Activated T-cell treated with anti-CD3 and anti-CD28 coated beads for 1 hour (primary cell): Measurements from ENCODE around the gene AKAP11.

Experiments used
- DNase-seq: peaks from one replicate; pipeline ENCODE4 v3.0.0-alpha.2; 2020; ENCODE audit warnings: low read depth

The AKAP11 gene

DNA sequence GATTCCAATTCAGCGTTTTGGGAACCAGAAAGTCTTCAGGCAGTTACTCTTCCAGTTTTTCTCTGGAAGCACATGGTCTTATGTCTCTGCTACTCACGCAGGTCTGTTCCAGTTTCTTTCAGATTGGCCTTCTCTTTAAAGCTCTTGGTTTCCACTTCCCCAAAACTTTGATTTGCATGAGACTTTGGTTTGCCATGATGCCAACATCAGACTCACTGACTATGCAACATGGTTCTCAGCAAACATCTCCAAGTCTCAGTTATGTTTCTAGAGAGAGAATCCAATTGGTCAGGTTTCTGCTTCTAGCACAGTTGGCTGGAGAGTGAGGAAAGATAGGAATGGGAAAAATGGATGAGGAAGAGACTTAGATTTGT is 3.1 kb downstream of the AKAP11 start:
- no peak for DNase-seq

DNA sequence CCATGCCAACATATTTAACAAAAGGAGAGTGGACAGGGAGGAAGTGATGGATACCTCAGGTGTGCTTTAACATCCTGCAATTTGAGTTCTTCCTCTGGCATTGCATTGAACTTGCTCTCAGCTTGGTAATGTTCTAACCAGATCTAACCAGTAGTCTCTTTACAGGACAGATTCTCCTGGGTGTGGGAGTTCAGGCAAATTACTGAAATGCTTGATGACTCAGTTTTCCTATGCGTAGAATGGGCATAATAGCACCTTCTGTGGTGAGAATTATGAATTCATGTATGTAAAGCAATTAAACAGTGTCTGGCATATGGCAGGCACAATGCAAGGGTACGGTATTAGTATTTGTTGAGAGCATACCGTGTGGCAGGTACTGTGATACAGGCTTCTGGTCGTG is 3.6 kb downstream of the AKAP11 start:
- no peak for DNase-seq

DNA sequence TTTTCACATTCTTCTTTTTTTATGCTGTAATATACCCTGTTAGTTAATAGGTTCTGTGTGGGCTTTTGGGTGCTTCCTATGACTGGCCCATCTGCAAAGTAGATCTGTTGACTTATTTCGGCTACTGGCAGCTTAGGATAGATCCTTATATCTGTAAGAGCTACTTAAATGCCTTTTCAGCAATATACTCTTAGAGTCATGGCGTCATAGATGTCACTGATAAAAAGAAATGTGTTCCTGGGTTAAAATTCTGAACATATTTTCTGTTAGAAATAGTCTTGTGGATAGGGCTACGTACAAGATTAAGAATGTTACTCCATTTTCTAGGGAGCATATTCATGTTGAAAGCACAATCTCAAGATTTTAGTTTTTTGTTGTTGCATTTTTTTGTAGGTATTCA is 4.7 kb downstream of the AKAP11 start:
- DNase-seq = no peak

DNA sequence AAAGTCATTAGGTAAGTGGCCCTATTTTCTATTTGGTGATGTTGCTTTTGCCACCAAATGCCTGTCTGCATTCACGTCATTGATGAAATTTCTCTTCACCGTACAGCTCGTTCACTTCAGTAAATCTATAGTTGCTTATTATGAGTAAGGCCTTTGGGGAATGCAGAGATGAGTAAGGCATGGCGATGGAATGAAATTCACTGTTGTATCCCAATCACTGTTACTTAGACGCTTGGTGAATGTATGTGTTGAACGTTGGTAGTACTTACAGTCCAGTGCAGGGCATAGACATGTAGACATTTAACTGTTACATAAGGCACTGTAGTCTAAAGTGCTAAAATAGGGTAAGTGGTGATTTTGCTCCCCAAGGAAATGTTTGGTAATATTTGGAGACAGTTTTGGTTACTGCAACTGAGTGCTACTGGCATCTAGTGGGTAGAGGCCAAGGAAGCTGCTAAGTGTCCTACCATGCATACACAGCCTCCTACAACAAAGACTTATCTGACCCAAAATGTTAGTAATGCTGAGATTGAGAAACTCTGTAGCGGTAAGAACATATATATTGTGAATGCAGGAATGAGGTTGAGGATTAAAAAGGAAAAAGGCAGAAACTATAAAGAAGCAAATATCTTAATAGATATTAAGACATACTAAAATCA is 5.8 kb downstream of the AKAP11 start:
- DNase-seq = no peak

DNA sequence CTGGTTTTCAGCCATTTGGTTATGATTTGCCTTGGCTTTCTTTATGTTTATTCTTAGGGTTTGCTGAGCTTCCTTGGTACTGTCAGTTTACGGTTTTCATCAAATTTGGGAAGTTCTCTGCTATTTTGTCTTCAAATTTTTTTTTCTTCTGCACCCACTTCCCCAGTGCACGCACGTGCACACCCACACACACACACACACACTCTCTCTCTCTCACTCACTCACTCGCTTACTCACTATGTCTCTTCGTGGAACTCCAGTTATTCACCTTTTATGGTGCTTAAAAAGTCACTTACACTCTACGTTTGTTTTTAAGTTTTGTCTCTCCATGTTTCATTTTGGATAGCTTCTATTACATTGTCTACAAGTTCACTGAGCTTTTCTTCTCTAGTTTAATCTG is 7.1 kb downstream of the AKAP11 start:
- no peak for DNase-seq

DNA sequence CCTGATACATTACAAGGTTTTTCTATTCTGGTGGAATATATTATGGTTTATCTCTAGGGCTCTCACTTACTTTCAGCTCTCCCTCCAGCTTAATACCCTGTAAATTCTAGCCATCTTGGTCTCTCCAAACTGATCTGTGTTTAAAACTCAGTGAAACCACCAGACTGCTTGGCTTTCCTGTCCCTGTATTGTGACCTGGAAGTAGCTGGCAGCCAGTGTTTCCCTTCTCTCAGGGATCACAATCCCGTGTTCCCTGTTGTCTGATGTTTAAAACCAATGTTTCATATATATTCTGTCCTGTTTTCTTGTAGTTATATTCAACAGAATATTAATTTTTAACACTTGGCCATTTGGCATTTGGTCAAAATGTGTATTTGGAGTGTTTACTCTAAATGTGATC is 8.0 kb downstream of the AKAP11 start:
- no peak for DNase-seq

DNA sequence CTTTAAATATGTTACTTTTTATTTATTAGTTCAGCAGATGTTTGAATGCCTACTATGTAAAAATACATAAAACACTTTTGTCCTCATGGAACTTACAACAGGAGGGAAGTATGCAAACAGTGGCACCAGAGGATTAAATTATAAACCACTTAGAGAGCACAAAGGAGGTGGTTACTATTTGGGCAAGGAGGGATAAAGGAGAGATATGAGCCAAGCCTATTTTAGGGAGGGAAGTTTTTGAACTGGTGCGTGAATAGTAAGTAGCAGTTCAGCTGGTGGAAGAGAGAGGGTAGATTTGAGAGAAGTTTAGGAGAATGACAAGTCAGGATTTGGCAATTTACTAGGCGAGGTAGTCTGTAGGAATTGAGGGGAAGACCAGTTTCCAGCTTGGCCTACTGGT is 8.6 kb downstream of the AKAP11 start:
- no peak for DNase-seq

DNA sequence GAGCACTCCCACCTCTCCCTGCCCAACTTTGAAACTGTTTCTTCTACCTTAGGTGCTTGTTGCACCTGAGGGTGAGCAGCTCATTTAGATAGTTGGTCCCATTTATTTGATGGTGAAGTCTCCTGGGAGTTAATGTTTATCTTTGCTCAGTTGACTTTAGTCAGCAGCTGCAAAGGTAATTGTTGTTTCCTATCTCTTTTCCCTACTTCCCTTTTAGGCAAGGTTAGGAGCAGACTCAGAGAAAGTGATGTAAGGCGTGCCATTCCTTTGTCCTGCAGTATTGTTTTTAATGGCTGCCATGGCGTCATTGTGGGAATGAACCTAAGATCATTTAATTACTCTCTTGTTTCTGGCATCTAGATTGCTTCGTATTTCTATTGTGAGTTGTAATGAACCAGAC is 11.6 kb downstream of the AKAP11 start:
- no peak for DNase-seq

DNA sequence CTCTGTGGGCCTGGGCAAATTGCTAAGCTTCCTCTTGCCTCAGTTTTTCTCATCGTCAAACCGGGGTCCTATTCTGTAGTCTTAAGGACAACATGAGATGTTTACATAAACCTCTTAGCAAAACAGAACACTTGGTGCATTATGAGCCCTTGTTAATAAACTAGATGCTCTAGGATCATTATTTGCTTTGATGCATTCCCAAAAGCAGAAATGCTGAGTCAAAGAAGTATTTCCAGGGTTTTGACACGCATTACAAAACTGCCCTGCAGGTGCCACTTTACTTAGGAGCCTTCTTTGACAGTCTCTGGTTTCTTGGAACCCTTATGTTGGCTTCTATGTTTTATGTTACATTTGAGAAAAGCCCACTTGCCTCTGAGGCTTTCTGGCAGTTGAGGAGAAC is 12.1 kb downstream of the AKAP11 start:
- no peak for DNase-seq

DNA sequence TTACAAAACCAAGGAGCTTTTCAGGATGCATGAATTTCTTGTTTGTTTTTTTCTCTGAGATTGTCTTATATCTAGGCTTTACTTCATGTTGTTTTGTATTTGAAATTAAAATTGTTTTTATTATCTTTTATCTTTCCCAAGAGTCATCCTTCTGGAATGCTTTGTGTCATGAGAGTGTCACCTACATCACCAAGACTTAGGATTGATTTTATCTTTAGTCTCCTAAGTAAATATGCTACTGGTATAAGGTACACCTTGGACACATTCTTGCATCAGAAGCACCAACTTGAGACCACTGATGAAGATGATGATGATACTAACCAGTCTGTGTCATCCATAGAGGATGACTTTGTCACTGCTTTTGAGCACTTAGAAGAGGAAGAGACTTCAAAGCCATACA is 26.4 kb downstream of the AKAP11 start:
- DNase-seq = no peak

DNA sequence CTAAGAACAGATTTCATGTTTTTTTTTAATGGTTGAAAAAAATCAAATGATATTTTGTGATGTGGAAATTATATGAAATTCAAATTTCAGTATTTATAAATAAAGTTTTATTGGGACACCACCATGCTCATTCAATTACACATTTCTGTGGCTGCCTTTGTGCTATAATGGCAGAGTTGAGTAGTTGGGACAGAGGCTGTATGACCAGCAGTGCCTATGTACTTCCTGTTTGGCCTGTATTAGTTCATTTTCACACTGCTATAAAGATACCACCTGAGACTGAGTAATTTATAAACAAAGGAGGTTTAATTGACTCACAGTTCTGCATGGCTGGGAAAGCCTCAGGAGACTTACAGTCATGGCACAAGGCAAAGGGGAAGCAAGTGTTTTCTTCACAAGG is 33.6 kb downstream of the AKAP11 start:
- DNase-seq = no peak

DNA sequence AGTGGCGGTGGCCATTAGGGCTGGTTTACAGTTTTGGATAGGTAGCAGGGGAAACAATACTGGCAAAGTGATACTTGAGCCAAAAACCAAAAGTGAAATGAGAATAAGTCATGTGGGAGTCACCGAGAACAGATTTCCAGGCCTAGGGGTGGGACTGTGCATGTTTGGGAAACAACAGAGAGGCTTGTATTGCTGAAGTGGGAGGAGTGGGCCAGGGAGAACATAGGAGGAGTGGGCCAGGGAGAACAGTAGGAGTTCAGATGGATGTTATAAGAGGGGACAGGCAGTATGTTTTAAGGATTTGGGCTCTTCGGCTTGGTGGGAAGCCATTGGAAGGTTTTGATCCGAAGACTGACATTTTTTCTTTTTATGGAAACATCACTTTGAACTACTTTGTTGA is 35.5 kb downstream of the AKAP11 start:
- DNase-seq = no peak

DNA sequence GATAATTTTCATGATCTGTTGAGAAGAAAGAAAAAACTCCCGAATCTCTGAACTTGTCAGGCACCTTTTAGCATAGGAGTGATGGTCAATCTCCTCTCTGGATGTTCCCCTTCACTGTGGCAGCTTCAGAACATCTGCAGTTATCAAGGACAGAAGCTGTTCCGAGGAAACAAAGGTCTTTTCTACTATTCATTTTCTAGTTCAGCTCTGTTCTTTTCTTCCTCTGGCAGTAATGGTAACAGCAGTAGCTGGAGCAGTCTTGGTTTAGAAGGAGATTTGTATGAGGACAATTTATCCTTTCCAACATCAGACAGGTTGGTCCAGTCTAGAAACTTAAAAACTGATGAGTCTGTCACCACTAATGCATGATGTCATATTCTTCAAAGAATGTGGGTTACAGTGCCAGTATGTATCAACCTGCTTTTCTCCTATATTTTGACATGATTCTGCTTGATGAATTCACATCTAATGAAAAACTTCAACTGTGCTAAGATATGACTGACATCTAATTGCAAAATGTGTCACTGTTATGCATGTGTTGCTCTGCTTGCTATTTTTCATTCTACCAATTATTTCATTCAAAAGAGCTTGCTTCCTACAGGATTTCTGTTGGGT is 41.0 kb downstream of the AKAP11 start:
- DNase-seq = no peak

DNA sequence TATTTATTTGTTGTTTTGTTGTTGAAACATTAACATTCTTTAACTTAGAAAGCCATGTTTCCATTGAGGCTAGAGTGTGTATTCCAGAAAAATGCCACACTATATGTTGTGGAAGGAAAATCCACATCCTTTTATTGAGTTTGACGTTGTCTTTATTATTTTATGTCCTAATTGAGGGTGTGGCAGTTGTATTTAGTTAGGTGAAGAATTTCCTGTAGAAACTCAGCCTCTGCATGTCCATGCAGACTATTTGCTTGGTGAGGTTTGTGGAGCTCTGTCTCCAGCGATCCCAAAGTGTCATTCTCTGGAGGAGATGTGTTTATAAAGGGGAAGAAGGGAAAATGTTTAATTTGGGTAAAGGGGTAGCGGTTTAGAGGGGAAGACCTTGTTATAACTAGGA is 46.6 kb downstream of the AKAP11 start:
- no peak for DNase-seq

DNA sequence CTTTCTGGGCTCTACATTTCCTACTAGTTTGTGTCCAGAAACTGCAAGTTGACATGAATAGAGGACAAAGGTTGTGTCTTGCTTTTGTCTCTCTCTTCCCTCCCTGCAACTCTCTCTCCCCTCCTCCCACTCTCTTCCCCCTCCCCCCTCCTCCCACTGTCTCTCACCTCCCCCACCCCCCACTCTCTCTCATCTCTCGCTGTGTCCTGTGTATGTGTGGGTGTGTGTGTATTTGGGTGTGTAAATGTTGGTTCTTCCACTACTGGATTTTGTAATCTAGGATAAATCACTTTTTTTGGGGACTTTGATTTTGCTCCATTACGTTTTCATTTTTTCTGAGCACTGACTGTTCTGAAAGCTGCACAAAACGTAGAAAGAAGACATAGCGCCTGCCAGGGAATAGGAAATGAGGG is 48.4 kb downstream of the AKAP11 start:
- DNase-seq = no peak

DNA sequence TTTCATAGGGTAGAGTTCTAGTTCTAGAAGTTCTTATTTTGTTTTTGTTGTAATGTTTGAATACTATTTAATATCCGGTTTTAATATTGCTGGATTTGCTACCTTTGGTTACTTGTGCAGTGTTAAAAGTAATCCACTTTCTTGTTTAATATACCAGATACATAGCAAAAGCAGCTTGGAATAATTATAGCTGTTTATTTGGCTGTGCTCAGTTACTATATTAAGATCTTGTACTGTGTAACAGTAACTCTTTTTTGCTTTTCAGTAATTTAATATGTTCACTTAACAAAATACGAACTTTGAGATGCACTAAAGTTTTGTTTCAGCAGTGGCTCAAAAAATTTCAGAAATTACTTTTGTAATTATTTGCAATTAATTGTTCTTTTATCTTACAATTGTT is 50.9 kb downstream of the AKAP11 start:
- DNase-seq = no peak

DNA sequence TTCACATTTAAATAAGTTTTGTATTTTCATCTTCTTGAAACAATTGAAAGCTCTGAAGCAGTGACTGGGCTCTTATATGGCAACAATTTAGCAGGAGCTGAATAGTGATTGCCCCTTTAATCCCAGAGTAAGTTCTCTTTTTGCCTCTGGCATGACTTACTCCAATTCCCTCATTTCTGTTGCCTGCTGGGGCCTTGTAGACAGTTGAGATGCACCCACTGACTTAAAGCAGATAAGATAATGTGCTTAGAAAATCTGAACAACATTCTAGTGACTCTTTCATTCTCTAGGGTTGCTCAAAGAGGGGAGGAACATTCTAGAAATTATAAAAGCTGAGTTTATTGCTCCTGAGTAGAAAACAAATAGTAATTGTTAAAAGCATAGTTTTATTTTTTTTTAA is 52.8 kb downstream of the AKAP11 start:
- DNase-seq = no peak

DNA sequence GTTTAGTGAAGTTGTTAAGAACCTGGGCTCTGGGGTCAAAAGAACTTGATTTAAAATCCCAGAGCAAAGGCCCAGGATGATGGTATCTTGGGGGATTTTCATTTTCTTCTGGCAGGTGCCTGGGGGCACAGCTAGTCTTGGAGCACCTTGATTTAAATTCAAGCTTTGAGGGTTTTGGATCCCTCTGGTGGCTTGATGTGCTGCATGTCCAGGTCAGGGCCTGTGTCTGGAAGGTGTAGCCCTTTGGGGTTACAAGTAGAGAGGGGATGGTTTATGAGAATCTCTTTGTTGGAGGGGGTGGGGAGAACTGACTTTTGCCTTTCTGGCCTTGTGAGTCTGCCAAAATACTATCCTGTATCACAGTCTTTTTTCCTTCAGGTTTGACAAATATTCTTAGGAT is 55.8 kb downstream of the AKAP11 start:
- DNase-seq = no peak

DNA sequence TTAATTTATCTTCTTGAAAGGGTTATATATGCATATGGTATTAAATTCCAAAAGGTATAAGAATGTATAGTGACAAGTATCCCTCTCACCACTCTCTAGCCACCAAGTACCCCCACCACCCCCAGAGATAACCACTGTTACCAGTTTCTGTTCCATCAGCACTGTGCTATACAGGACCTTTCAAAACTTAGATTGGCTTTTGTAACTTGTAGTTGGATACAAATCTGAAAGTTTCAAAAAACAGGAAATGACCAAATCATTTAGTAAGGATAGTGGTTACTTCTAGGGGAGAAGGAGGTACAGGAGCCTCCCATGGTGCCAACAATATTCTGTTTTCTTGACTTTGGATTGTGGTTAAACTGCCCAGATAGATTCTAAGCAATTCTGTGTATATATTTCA is 56.7 kb downstream of the AKAP11 start:
- DNase-seq = no peak

DNA sequence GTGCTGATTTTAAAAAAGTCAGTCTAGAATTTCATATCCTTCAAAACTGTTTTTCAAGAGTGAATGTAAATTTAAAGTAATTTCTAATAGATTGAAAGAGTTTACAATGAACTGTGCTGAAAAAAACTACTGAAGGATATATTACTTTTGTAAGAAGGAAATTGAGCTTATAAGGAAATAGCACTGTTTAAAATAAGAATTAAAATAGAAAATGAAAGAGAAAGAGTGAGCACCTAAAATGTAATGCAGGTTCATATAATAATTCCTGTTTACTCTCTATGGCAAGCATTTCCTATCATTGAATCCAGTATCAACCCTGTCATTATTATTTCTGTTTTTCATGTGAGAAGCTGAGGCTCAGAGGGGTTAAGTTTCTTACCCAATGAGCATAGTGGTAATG is 57.3 kb downstream of the AKAP11 start:
- DNase-seq = no peak

DNA sequence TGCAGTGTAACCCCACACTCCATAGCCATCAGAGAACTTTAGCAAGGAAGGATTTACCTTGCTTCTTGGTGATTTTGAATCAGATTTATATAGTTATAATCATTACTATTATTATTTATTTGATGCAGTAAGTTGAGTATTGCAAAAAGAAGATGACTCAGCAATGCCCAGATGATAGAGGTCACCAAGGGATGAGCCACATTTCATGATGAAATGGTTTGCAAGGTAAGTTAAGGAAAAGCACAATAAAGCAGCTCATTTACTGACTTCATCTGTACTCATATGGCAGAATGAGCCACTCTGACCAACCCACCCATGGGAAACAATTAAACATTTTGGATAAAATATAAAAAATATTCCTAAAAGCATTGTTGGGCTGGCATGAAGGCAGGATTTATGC is 59.1 kb downstream of the AKAP11 start:
- no peak for DNase-seq

DNA sequence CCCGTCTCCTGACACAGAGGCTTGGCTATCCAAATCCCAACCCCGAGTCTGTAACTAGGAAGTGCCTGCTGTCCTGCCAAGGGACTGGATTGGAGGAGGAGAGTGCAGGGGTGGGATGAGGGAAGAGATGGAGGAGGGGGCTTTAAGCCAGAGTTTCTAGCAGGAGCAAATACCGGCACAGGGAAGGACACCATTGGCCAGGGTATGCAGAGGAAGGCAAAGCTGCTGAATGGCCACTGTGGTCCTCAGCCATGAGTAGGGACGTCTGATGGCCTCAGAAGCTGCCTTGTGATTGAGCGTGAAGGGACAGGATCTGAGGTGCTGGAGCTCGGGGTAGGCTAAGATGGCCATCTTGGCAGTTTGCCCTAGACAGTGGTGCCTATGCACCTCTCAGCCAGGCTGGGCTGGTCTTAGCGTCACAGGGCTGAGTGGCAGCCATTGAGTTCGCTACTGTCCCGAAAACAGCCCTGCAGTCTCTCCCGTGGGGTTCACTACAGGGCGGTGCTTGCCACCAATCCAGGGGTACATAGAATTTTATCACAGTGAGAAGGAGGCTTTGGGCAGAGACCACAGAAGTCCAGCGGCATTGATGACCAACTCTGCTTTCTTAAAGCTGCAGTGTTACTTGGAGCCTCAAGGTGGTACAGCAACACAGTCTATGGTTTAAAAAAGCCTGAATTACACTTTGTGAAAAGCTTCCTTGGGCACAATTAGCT is 61.8 kb downstream of the AKAP11 start:
- DNase-seq = no peak

DNA sequence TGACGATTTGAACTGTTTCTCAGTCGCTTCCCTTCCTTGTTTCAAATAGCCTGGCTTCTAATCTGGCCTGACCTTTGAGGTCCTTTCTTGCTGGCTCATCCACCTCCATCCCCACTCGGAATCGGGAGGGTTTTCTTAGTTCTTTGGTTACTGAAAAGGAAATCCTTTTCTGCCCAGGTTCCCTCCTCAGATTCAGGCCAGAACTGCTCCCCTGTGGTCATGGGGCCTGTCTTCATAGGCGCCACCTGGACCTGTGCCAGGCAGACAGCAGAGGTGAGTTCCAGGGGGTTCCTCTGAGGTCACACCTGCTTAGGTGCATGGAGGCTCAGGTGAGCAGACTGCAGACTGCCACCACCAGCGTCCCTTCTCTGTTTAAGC is 62.4 kb downstream of the AKAP11 start:
- DNase-seq = no peak
